Right renal cortex interstitium (tissue), 3 donors: ENCODE results near the gene NAA80. TPM values are rescaled to one million over a fixed set of nuclear protein-coding genes. Genes with fewer than 3 reads are reported as not detected.

Experiments
- DNase-seq, 3 donors: peaks; one replicate each; pipeline ENCODE4 v3.0.0-alpha.2; 2013; ENCODE audit warnings: low read depth in 3 of 3, low spot score in 2 of 3
- polyA plus RNA-seq, 3 donors: library from polyadenylated mRNA; unstranded; fragments of 120-200 nt; gene quantifications; one replicate each; pipeline ENCODE4 v1.2.1, GENCODE V29; 2013; ENCODE audit not compliant: insufficient read length in 3 of 3

Gene NAA80
- polyA plus RNA-seq, 3 donors = 7.6 to 8.6 (median 8.2) TPM

GRCh38 chr3:50330330-50330729 is 31.1 kb upstream of the NAA80 start:
- DNase-seq = no peak

DNA sequence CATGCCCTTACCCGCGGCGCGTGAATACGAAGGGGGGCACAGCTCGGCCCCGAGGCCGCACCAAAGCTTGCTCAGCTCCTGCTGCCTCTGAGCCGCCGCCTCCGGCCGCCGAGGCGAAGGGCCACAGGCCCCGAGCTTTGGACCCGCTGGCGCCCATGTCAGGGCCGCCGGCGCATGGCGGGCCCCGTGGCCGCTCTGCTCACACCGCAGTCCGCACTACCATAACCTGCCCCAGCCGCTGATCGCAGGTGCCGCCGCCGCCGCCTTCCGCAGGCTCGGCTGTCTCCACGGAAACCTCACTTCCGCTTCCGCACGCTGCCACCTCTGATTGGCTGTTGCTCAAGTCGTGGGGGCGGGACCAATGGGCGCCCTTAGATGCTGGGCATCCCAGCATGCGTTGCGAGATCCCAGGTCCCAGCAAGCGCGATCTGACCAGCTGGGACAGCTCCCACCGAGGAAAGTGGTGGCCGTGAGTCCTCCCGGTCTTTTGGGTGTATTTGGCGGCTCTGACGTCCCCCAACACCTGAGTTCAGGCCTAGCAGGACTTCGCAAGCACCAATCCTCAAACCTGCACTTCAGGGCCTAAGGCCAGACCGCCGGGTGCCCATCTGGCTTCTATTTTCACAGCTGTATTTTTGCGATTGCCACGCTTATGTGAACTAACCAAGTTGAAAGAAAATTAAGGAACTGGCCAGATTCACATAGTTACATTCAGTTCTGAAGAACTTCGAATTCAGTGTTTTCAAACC is 28.9 kb upstream of the NAA80 start, which contains the start of gene TUSC2:
TSS of gene TUSC2 (minus strand) at position 281 of the 749 bp plus-strand sequence. CDS start at position 157, 124 bp downstream.
- DNase-seq = peak in 2 of 3 donors; percentile 93 to 97

GRCh38 chr3:50327129-50327528 is 27.9 kb upstream of the NAA80 start:
- no peak for DNase-seq

DNA sequence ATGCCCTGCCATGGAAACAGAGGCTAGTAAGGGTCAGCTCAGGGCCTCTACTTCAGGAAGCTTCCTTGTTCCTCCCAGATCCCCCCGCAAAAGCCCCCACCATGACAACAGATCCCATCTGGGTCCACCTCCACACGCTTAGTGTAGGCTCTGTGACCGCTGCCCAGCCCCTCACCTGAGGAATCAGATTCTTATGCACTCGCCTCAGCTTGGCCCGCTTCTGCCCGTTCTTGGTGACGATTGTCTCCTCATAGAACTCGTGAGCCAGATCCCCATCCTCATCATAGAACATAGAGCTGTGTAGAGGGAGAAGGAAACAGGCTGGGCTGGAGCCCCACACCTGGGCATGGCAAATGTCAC is 27.0 kb upstream of the NAA80 start:
- DNase-seq = no peak

DNA sequence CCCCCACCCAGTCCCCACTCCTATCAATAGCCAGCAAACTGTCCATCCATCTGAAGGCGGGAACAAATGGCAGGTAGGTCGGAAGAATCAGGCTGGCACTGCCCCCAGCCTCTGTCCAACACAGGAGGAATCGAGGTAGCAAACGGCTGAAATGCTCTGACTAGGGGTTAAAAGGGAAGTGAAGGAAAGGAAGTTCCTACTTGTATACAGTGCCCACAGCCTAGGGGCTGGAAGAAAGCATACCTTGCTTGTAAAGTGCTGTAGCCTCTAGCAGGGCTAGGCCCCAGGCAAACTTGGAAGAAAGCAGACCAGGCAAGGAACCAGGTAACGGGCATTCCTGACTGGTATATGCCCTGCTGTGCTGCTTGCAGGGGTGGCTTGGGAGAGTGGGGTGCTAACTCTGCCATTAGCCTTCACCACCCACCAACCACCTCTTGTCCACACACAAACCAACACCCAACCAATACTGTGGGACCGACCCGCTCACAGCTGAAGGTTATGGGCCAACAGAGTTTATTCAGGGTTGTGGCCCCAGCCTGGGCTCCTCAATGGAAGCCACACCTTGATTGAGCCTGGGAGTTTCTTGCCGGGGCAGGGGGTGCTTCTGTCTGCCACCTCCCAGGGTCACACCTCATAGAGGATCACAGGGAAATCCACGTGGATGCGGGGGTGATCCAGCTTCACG is 26.4 kb upstream of the NAA80 start:
- DNase-seq = no peak

GRCh38 chr3:50325113-50325480 is 25.9 kb upstream of the NAA80 start:
- DNase-seq = no peak

GRCh38 chr3:50324351-50325112 is 25.3 kb upstream of the NAA80 start:
- DNase-seq = no peak

GRCh38 chr3:50323614-50324199 is 24.5 kb upstream of the NAA80 start:
- DNase-seq = no peak

DNA sequence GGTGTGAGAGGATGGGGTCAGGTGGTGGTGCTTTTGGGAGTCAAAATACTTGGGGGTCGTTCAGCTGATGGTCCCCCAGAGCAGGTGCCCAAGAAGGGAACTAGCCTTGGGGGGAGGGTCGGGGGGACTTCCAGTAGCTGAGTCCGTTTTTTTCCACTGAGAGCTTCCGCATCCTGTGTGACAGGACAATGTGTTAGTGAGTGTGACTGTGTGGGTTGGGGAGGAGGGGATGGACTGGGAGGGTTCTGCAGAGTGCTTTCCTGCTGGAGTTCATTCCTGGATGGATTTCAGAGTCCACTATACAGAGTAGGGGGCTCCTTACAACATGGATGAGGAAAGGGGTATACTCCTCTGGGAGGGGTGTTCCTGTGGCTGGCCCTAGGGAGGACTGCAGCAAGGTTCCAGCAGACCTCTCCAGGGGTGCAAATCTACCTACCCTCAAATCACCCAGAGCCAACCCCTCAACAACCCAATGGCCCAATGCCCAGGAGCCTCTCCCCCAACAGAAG is 23.9 kb upstream of the NAA80 start:
- no peak for DNase-seq

DNA sequence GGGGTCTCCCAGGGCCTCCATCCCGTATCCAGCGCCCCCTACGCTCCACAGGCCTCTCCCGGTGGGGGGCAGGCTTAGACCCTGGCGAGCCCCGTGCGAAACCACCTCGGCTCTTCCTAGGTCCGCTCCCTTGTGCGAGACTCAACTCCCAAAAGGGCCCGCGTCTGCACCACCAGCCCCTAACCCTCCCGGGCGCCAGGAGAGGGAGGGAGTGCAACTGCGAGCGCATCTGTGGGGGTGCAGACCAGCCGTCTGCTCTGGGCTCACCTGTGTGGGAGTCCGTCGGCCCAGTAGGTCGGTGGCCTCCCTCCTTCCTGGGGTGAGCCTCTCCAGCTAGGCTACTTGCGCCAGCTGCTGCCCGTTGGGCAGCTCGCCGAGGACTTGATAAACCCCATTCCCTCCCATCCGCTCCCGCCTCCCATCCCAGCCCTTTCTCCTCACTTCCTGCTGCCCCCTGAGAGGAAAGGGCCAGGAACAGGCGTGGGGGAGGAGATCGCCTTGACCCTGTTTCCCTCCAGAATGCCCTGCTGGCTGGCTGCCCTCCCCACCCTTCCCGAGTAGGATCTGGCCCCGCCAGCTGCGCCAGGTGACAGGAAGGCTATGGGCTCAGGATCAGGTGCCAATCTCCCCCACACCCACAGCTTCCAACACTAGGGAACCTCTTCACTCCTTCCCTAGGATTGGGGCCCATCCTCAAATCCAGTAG is 23.3 kb upstream of the NAA80 start, which contains the start of gene HYAL2:
TSS of gene HYAL2 (minus strand) at position 360 of the 706 bp plus-strand sequence. CDS start 2,256 bp downstream, outside the sequence.
- no peak for DNase-seq

GRCh38 chr3:50322115-50322385 is 22.8 kb upstream of the NAA80 start:
- no peak for DNase-seq

- peak in 1 of 3 donors; percentile 87 for DNase-seq
Measured at GRCh38 chr3:50321336-50322114, 22.3 kb upstream of the NAA80 start.

- DNase-seq = peak in 1 of 3 donors; percentile 68
Measured at GRCh38 chr3:50320853-50321335, 21.7 kb upstream of the NAA80 start.

DNA sequence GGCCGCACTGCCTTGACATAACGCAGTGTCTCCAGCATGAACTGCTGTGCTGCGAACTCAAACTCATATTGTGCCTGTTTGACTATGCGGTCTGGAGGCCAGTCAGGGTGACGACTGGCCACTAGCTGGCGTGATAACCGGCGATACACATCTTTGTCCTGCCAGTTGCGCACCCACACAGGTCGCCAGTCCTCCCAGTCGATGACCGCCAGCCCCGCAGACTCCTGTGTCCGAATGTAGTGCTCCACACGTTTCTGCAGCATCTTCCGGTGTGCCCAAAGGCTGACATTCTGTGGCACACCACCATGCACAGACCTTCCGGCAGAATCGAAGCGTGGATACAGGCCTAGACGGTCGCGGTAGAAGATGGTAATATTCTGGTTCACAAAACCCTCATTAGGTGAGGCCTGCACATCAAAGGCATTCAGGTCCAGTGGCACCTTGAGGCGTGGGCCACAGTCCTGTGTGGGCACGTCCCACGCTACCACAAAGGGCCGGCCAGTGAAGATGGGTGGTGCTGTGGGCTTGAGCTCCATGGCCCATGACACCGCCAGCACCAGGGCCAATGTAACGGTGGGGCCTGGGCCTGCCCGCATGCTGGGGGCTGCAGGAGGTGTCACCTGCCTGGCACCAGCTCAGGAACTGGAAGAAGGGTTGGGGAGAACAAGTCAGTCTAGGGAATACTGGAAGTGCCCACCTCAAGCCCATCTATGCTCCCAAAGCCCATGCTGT is 20.9 kb upstream of the NAA80 start:
- DNase-seq = no peak

DNA sequence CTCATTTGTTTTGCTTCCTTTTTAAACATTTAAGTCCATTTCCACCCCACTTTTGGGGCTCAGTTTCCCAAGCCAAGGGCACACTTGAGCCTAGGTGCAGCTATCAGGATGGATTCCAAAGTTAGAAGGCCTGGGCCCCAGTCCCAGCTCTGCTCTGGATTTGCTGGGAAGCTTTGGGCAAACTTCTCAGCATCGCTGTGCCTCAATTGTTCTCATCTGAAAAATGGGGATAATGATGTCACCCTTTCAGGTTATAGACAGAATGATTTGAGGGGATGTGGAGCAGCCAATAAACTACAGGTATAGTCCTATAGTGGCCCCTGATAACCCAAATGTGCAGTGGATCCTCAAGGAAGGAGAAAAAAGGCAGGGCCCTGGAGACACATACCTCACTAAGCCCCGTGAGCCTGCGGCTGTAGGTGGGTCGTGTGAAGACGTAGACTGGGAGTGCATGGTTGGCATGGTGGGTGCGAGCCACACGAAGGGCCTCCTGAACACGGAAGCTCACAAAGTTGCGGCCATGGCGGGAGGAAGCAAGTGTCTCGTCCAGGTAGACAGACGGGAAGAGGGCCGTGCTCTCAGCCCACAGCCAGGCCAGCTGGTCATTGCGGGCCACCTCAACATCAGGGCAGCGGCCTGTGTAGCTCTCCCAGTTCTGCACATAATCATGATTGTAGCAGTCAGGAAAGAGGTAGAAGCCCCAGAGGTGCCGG is 20.1 kb upstream of the NAA80 start:
- DNase-seq = no peak

- DNase-seq = no peak
Measured at GRCh38 chr3:50318615-50319014, 19.4 kb upstream of the NAA80 start.

GRCh38 chr3:50318163-50318562 is 19.0 kb upstream of the NAA80 start:
- DNase-seq = no peak

DNA sequence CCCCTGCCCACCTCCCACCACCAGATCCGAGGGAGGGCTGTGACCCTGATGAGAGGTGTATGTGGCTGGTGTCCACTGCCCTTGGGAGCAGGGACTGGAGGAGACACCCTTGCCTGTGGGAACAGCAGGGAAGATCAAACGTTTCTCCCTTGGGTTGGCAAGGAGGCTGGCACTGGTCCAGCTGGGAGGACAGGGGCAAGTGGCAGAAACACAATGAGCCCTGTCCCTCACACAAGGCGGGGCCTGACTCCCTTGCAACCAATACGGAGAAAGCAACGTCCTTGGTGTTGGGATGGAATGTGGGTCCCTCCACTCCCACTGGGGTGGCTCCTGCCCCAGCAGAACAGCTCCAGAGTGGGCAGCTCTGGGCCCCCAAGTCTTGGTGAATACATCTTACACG is 18.1 kb upstream of the NAA80 start:
- DNase-seq = no peak
